SK-N-SH treated with all-trans-retinoic acid at 6 μM for 48 hours (cell line): ENCODE results near the gene ODAD3.

Experiments
- ARNTL ChIP-seq: fragments of 450-650 bp; formaldehyde crosslinking; IDR thresholded peaks from 2 replicates; pipeline ENCODE4 v1.5.0; 2020; ENCODE audit warnings: low read depth, mild to moderate bottlenecking, moderate library complexity, borderline replicate concordance
- CSDC2 ChIP-seq: fragments of 250-450 bp; sonication (Bioruptor Pico); IDR thresholded peaks from 2 replicates; pipeline ENCODE4 v1.5.0; 2020; ENCODE audit warnings: mild to moderate bottlenecking, moderate library complexity
- ESRRG ChIP-seq: fragments of 250-450 bp; sonication (Bioruptor Pico); IDR thresholded peaks from 2 replicates; pipeline ENCODE4 v1.6.1; 2021; ENCODE audit warnings: mild to moderate bottlenecking
- GLIS3 ChIP-seq: fragments of 250-450 bp; sonication (Bioruptor Pico); IDR thresholded peaks from 2 replicates; pipeline ENCODE4 v1.5.0; 2020; ENCODE audit warnings: mild to moderate bottlenecking, moderate library complexity
- PPARA ChIP-seq: fragments of 250-450 bp; sonication (Bioruptor Pico); IDR thresholded peaks from 2 replicates; pipeline ENCODE4 v1.5.0; 2020; ENCODE audit warnings: mild to moderate bottlenecking, borderline replicate concordance
- RARB ChIP-seq: fragments of 250-450 bp; sonication (Bioruptor Pico); IDR thresholded peaks from 2 replicates; pipeline ENCODE4 v1.8.0; 2021; ENCODE audit warnings: mild to moderate bottlenecking, moderate library complexity
- TCF4 ChIP-seq: fragments of 250-450 bp; sonication (Bioruptor Pico); IDR thresholded peaks from 2 replicates; pipeline ENCODE4 v1.8.0; 2021; ENCODE audit warnings: mild to moderate bottlenecking, moderate library complexity, borderline replicate concordance
- TOX ChIP-seq: fragments of 250-450 bp; sonication (Bioruptor Pico); IDR thresholded peaks from 2 replicates; pipeline ENCODE4 v1.8.0; 2021; ENCODE audit warnings: mild to moderate bottlenecking, moderate library complexity, borderline replicate concordance
- ZC3H10 ChIP-seq: fragments of 250-450 bp; sonication (Bioruptor Pico); IDR thresholded peaks from 2 replicates; pipeline ENCODE4 v1.5.1; 2021; ENCODE audit warnings: mild to moderate bottlenecking, moderate library complexity
- ZFP30 ChIP-seq: fragments of 450-650 bp; formaldehyde crosslinking; IDR thresholded peaks from 2 replicates; pipeline ENCODE4 v1.5.0; 2022; ENCODE audit warnings: mild to moderate bottlenecking, moderate library complexity
- TF ChIP-seq, protein P1 (sequence below): fragments of 250-450 bp; sonication (Bioruptor Pico); IDR thresholded peaks from 2 replicates; pipeline ENCODE4 v1.8.0; 2020; ENCODE audit warnings: mild to moderate bottlenecking, moderate library complexity, borderline replicate concordance
- TF ChIP-seq, protein P2 (sequence below): fragments of 250-450 bp; sonication (Bioruptor Pico); IDR thresholded peaks from 2 replicates; pipeline ENCODE4 v1.5.1; 2020; ENCODE audit warnings: low read depth, mild to moderate bottlenecking, moderate library complexity
- TF ChIP-seq, protein P3 (sequence below): fragments of 250-450 bp; sonication (Bioruptor Pico); IDR thresholded peaks from 2 replicates; pipeline ENCODE4 v1.5.0; 2020; ENCODE audit warnings: mild to moderate bottlenecking, moderate library complexity
- TF ChIP-seq, protein P4 (sequence below): fragments of 250-450 bp; sonication (Bioruptor Pico); IDR thresholded peaks from 2 replicates; pipeline ENCODE4 v1.5.1; 2021; ENCODE audit warnings: mild to moderate bottlenecking, moderate library complexity

DNA sequence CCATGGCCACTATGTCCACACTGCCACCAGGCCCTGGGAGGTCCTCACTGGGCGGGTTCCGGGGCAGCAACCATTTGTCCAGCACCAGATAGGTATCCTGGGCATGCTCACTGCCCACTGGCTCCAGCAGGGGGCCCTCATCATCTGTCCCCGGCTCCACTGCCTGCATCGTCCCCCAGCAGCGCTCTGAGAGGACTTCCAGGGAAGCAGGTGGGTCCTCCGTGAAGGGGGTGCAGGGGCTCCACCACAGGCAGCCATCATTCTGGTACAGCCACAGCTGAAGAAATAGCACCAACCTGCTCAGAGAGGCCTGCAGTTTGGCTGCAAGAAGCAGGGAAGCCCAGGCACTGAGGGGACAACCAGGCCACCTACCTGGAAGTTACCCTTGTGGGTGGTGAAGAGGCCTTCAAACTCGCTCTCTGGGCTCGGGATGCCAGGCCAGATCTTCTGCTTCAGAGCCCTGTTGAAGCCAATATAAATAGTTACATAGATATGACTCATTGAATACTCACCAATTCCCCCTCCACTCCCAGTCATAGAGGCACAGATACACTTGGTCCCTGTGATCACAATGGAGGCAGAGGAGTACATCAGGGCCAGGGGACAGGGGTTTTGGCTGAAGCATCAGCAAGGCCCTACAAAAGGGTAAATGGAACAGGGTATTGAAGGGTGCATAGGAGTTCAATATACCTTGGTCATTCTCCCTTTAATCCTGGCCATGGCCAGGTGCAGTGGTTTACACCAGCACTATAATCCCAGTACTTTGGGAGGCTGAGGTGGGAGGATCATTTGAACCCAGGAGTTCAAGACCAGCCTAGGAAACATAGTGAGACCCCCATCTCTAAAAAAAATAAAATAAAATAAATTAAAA lies 56.4 kb downstream of the ODAD3 start:
- no peak for TF ChIP-seq ZC3H10 (CRISPR knock-in tag)
- no peak for TF ChIP-seq RARB
- TF ChIP-seq, protein P1, sequence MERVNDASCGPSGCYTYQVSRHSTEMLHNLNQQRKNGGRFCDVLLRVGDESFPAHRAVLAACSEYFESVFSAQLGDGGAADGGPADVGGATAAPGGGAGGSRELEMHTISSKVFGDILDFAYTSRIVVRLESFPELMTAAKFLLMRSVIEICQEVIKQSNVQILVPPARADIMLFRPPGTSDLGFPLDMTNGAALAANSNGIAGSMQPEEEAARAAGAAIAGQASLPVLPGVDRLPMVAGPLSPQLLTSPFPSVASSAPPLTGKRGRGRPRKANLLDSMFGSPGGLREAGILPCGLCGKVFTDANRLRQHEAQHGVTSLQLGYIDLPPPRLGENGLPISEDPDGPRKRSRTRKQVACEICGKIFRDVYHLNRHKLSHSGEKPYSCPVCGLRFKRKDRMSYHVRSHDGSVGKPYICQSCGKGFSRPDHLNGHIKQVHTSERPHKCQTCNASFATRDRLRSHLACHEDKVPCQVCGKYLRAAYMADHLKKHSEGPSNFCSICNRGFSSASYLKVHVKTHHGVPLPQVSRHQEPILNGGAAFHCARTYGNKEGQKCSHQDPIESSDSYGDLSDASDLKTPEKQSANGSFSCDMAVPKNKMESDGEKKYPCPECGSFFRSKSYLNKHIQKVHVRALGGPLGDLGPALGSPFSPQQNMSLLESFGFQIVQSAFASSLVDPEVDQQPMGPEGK (CRISPR knock-in tag) = no peak
- no peak for TF ChIP-seq ZFP30 (CRISPR knock-in tag)
- no peak for TF ChIP-seq ARNTL
- TF ChIP-seq PPARA = no peak
- TF ChIP-seq ESRRG (CRISPR knock-in tag) = no peak
- TF ChIP-seq, protein P2, sequence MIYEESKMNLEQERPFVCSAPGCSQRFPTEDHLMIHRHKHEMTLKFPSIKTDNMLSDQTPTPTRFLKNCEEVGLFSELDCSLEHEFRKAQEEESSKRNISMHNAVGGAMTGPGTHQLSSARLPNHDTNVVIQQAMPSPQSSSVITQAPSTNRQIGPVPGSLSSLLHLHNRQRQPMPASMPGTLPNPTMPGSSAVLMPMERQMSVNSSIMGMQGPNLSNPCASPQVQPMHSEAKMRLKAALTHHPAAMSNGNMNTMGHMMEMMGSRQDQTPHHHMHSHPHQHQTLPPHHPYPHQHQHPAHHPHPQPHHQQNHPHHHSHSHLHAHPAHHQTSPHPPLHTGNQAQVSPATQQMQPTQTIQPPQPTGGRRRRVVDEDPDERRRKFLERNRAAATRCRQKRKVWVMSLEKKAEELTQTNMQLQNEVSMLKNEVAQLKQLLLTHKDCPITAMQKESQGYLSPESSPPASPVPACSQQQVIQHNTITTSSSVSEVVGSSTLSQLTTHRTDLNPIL = no peak
- TF ChIP-seq, protein P3, sequence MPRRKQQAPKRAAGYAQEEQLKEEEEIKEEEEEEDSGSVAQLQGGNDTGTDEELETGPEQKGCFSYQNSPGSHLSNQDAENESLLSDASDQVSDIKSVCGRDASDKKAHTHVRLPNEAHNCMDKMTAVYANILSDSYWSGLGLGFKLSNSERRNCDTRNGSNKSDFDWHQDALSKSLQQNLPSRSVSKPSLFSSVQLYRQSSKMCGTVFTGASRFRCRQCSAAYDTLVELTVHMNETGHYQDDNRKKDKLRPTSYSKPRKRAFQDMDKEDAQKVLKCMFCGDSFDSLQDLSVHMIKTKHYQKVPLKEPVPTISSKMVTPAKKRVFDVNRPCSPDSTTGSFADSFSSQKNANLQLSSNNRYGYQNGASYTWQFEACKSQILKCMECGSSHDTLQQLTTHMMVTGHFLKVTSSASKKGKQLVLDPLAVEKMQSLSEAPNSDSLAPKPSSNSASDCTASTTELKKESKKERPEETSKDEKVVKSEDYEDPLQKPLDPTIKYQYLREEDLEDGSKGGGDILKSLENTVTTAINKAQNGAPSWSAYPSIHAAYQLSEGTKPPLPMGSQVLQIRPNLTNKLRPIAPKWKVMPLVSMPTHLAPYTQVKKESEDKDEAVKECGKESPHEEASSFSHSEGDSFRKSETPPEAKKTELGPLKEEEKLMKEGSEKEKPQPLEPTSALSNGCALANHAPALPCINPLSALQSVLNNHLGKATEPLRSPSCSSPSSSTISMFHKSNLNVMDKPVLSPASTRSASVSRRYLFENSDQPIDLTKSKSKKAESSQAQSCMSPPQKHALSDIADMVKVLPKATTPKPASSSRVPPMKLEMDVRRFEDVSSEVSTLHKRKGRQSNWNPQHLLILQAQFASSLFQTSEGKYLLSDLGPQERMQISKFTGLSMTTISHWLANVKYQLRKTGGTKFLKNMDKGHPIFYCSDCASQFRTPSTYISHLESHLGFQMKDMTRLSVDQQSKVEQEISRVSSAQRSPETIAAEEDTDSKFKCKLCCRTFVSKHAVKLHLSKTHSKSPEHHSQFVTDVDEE (CRISPR knock-in tag) = no peak
- TF ChIP-seq, protein P4, sequence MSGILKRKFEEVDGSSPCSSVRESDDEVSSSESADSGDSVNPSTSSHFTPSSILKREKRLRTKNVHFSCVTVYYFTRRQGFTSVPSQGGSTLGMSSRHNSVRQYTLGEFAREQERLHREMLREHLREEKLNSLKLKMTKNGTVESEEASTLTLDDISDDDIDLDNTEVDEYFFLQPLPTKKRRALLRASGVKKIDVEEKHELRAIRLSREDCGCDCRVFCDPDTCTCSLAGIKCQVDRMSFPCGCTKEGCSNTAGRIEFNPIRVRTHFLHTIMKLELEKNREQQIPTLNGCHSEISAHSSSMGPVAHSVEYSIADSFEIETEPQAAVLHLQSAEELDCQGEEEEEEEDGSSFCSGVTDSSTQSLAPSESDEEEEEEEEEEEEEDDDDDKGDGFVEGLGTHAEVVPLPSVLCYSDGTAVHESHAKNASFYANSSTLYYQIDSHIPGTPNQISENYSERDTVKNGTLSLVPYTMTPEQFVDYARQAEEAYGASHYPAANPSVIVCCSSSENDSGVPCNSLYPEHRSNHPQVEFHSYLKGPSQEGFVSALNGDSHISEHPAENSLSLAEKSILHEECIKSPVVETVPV (CRISPR knock-in tag) = no peak
- TF ChIP-seq GLIS3 = no peak
- TF ChIP-seq CSDC2 (CRISPR knock-in tag) = no peak
- no peak for TF ChIP-seq TCF4 (CRISPR knock-in tag)
- no peak for TF ChIP-seq TOX (CRISPR knock-in tag)
